Heart left ventricle (tissue), 13 donors: Measurements from ENCODE around the gene PTPRM.

Source experiments
- CTCF ChIP-seq, 12 donors: fragments of 200-600 bp; sonication (generic) in 4 of 12; IDR thresholded peaks; one replicate each; pipeline versions ENCODE4 v1.5.0 to v1.8.0; 2018 to 2022; ENCODE audit warnings: antibody characterized with exemption in 12 of 12, mild to moderate bottlenecking in 5 of 12
- POLR2A ChIP-seq, 2 donors: fragments of 450-650 bp; IDR thresholded peaks; one replicate each; pipeline ENCODE4 v1.6.1; 2017; ENCODE audit warnings: antibody characterized with exemption in 2 of 2, mild to moderate bottlenecking in 2 of 2, moderate library complexity in 2 of 2
- donor health status: ischemic (EF 13 %, LVEDD 7.1; RV severe dilation, severe dysfunction).
- donor health status: DM: no; HTN: yes; CAD: no.
- donor health status: DM: no; HTN: no; CAD: no.
- donor health status: ischemic (EF 25% LVEDD 6.9; RV normal size, moderate dysfunction).
- donor health status: ischemic (EF 25% LVEDD 5.7; RV mildly dilated, moderate dysfunction).
- donor health status: ischemic (EF 35%, LVEDD 5.7; RV mildly dilated, moderate dysfunction).
- donor health status: nonischemic (EF 11% LVEDD 7.7; RV severe dilation, severe dysfunction).
- donor health status: DM: yes; HTN: yes; CAD: no.
- donor health status: PGD.
- donor health status: ischemic (EF 29% LVEDD 5.4; RV normal size, mild dysfunction).
- donor health status: nonischemic (EF 23%, LVEDD 6.1; RV moderate dilation, normal function).

GRCh38 chr18:7954238-7954637, 387.1 kb downstream of the PTPRM start:
- TF ChIP-seq CTCF (IDR thresholded peaks at IDR 0.05) (no peak), POLR2A (IDR thresholded peaks at IDR 0.05) (no peak)
